HG02943 (cell line): ENCODE results near the gene RPRD1B.

ENCODE experiments used
- ATAC-seq: cut with Tn5 transposase; IDR thresholded peaks from one replicate; pipeline ENCODE4 v1.9.1; 2021; ENCODE audit warnings: mild to moderate bottlenecking, low read depth, moderate library complexity; ENCODE audit not compliant: unreplicated experiment

The RPRD1B gene

GRCh38 chr20:38034108-38034649 lies 633 bp downstream of the RPRD1B start:
- peak; percentile 10 for ATAC-seq

DNA sequence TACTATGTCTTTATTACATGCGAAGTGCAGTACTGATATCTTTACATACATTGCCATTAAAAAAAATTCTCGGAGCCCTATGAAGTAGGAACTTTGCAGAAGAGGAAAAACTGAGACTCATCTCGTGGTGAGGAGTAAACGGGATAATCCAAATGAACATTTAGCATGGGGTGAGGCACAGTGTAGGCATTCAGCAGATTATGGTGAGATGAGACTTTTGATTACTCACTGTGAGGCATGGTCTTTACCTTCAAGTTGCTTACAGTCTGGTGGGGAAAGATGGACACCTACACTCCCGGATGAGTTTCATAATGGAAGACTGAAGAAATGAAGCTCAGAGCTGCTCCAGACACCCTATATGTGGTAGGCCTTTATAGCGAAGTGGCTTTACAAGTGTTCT lies 1.4 kb downstream of the RPRD1B start:
- ATAC-seq: no peak

GRCh38 chr20:38036366-38036765 lies 2.8 kb downstream of the RPRD1B start:
- ATAC-seq: no peak

DNA sequence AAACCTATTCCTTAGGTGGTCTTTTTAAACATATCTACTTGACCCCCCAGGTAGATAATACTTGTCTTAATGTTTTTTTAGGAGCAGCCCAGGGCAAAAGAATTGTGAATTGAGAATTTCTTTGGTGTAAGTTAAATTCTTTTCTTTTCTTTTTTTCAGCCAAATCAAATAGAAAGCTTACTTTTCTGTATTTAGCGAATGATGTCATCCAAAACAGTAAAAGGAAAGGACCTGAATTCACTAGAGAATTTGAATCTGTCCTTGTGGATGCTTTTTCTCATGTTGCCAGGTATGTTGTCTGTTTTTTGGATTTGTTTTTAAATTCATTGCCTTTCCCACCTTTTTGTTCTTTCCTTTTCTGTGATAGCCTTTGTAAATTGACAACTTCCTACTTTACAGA lies 6.7 kb downstream of the RPRD1B start:
- no peak for ATAC-seq

DNA sequence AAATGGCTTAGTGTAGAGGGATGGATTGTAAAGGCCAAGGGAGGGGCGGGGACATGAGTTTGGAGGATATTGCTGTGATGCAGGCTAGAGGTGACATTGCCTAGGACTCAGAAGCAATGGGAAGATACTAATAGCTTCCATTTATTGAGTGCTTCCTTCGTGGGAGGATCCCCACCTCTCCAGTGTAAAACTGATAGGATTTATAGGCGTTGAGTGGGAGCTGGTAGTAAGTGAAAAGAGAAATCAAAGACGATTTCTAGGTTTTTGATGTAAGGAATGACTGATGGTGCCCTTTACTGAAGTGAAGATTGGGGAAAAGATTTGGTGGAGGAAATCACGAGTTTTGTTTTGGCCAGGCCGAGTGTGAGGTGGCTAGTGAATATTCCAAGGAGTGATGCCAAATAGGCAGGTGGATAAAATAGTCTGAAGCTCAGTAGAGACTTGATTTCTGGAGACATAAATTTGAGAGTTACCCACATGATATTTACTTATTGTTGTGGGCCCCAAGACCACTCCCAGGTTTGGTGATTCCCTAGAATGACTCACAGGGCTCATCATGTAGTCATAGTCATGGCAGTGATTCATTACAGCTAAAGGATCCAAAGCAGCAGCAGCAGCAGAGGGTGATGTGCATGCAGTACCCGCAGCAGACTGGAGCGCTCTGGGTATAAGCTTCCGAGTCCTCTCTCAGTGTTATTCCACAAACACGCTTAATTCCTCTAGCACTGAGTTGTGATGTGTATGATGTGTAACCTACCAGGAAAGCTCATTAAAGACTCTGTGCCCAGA lies 10.2 kb downstream of the RPRD1B start:
- ATAC-seq: no peak

DNA sequence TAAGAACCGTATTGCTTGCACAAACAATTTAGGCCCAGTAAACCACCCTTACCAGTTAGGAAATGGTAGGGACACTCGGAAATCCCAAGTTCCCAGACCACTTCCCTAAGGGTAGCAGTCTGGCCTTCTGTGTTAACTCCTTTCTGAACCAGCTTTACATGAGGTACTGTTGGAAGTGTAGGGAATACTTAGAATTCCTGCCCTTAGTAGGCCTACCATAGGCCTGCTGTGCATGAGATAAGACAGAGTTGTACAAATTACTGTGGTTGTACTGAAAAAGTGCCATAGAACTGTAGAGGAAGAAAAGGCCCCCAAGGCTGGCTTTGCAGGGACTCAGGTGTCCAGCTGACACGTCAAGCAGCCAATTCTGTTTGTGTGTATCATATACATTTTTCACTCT lies 11.1 kb downstream of the RPRD1B start:
- ATAC-seq: no peak

- ATAC-seq: no peak
These were observed 13.0 kb downstream of the RPRD1B start for GRCh38 chr20:38046572-38046971.

DNA sequence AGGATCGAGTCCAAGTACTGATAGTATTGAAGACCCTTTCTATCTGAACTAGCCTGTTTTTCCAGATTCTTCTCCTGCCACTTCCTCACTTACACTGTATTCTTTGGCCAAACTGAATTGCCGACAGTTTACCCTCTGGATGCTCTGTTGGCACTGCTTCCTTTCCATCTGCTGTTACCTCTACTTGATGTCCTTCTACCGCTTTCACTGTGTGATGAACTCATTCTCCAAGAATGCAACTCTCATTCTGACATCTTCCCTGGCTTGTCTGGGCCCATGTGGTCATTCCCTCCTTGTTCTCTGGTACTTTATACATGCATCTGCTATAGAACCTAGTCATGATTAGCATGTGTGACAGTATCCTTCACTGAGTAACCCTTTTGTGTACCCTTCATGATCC lies 16.3 kb downstream of the RPRD1B start:
- ATAC-seq: no peak

GRCh38 chr20:38050686-38051085 lies 17.1 kb downstream of the RPRD1B start:
- no peak for ATAC-seq

DNA sequence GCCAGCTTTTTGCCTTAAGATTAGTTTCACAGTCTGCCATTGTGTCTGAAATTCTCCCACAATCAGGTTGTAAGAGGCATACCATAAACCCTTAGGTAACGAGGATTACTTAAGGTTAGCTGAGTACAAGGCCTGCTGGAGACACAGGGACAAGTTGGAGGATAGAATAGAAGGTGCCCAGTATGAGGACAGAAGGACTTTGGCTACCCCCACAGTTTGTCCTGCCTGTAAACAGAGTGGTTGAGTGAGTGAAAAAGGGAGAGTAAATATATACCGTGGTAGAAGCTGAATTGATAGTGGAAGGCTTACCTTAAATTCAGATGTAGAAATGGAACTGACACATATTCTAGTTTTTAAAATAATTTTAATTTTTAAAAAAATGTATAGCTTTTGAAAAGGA lies 19.3 kb downstream of the RPRD1B start:
- ATAC-seq: no peak

GRCh38 chr20:38054647-38055046 lies 21.1 kb downstream of the RPRD1B start:
- ATAC-seq: no peak

- ATAC-seq: no peak
These were observed 21.7 kb downstream of the RPRD1B start for GRCh38 chr20:38055294-38055693.

- ATAC-seq: no peak
These were observed 22.3 kb downstream of the RPRD1B start for GRCh38 chr20:38055848-38056247.

DNA sequence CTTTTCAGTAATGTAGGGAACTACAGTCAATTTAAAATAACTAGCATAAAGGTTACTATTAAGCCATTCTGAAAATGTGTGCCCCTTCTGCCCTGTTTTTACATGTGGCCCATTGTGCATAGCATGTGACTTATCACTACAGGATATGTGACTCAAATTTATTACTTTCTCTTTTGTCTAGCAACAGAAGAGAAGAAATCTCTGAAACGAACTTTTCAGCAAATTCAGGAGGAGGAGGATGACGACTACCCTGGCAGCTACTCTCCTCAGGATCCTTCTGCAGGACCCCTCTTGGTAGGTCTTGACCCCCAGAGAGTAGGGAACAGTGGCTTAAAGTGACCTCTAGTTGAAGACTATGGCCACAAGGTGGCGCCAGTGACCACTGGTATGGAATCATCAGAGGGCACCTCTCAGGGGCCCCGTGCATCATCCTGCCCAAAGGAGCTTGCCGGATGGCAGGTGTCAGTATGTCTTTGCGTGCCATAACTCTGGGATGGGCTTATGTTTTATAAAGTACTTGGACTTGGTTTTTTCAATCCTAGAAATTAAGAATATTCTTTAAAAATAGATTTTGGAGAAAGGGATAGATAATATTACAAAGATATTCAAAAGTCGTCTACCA lies 23.9 kb downstream of the RPRD1B start:
- ATAC-seq: no peak

DNA sequence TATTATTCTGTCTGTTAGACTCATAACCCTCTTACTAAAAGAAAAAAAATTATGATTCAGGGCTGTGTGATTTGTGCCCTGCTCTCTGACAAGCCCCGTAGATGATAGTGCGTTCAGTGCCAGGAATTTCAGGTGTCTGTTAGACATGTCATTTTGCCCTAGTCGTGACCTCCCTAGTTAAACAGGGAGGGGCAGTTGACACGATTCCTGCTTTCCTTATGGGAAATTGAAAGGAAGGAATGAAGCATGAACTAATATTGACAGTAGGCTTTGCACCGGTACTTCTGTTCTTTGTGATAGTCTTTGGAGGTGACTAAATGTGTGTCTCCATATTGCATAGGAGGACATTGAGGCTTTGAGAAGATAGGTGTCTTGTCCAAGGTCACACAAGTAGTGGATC lies 26.3 kb downstream of the RPRD1B start:
- no peak for ATAC-seq

- no peak for ATAC-seq
These were observed 27.0 kb downstream of the RPRD1B start for GRCh38 chr20:38060536-38060935.

- no peak for ATAC-seq
These were observed 27.6 kb downstream of the RPRD1B start for GRCh38 chr20:38061109-38061508.

DNA sequence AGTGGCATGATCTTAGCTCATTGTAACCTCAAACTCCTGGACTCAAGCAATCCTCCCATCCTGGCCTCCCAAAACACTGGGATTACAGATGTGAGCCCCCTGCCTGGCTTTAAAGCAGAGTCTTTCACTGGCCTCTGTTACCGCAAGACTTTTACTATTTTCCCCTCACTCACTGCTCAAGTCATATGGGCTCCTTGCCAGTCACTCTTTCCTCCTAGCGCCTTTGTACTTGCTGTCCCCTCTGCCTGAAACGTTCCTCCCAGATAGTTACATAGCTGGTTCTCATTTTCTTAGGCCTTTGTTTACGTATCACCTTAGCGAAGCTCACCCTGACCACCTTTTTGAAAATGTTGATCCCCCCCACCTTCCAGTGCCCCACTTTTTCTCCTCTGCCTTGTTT lies 29.3 kb downstream of the RPRD1B start:
- ATAC-seq: no peak

DNA sequence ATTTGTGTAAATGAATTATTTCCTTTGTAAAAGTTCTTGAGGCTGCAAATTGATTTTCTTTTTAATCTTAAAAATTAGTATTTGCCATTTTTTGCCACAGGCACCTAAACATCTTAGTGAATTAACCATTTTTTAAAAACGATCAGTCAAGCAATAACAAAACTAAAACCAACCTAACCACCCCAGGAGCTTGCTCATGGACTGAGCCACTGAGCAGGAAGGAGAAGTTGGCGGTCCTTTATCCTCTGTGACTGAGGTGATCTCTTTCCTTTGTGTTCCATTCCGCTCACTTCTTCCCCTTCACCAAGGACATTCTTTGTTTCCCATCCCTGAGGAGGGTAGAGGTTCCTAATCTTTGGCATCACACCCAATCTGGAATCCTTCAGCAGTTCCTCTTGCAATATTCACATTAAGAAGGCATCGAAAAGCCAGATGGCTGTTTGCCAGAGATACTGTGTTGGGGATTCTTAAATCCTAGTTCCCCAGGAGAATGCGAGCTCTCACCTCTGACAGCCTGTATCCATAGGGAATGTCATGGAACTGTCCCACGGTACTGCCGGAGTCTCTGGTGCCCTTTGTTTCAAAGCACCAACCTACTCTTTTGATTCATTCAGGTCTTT lies 30.5 kb downstream of the RPRD1B start:
- ATAC-seq: no peak

DNA sequence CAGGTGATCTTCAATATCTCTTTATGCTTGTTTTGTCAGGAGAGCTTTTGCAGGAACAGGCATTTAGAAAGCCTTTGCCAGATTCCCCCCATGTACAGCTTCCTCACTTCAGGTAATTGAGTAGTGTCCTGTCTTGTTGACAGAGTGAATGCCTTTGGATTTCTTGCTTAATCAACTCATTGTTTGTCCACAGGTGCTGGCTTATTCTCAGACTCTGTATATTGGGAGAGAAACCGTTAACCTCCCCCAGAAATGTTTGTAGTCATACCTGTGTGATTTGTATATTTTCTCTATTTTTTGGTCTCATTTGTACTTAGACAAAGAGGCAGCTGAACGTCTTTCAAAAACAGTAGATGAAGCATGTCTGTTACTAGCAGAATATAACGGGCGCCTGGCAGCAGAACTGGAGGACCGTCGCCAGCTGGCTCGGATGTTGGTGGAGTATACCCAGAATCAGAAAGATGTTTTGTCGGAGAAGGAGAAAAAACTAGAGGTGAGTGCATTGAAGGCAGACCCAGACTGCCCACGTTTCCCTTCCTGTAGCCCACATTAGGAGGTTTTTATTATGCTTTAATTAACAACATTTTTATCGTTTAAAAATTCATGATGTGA lies 32.3 kb downstream of the RPRD1B start:
- ATAC-seq: no peak
